Activated T-cell treated with anti-CD3 and anti-CD28 coated beads, Interleukin-2, amount 50 U/mL, for 1 hour (primary cell): ENCODE data around the gene MRPL55.
A peak's percentile ranks its signal among the peaks of the same experiment; 100 is the strongest.

Experiments used
- DNase-seq: peaks from one replicate; pipeline ENCODE4 v3.0.0-alpha.2; 2020

Gene MRPL55

GRCh38 chr1:228066891-228067654 lies 42.0 kb downstream of the MRPL55 start:
- no peak for DNase-seq

- DNase-seq, result no peak
These were observed 42.7 kb downstream of the MRPL55 start for GRCh38 chr1:228066416-228066815.

GRCh38 chr1:228065543-228066347 lies 43.4 kb downstream of the MRPL55 start:
- DNase-seq, result no peak

- DNase-seq, result no peak
These were observed 44.2 kb downstream of the MRPL55 start for GRCh38 chr1:228064741-228065542.

- DNase-seq, result no peak
These were observed 44.8 kb downstream of the MRPL55 start for GRCh38 chr1:228064296-228064695.

- DNase-seq, result no peak
These were observed 45.6 kb downstream of the MRPL55 start for GRCh38 chr1:228063251-228064191.

GRCh38 chr1:228062812-228063211 lies 46.3 kb downstream of the MRPL55 start:
- DNase-seq, result no peak

- DNase-seq, result no peak
These were observed 46.9 kb downstream of the MRPL55 start for GRCh38 chr1:228062085-228062791.

- no peak for DNase-seq
These were observed 47.6 kb downstream of the MRPL55 start for GRCh38 chr1:228061411-228062084.

- no peak for DNase-seq
These were observed 48.5 kb downstream of the MRPL55 start for GRCh38 chr1:228060458-228061190.

GRCh38 chr1:228059634-228060457 lies 49.3 kb downstream of the MRPL55 start:
- DNase-seq, result peak; percentile 80

GRCh38 chr1:228058949-228059633 lies 50.0 kb downstream of the MRPL55 start:
- peak; percentile 76 for DNase-seq

- no peak for DNase-seq
These were observed 50.7 kb downstream of the MRPL55 start for GRCh38 chr1:228058172-228058948.
